H9 (cell line): ENCODE results near the gene SOX18. TPM values are rescaled to one million over a fixed set of nuclear protein-coding genes. Genes with fewer than 3 reads are reported as not detected.

ENCODE experiments used
- DNase-seq: peaks from one replicate; pipeline ENCODE4 v3.0.0-alpha.2; 2017
- H2AFZ ChIP-seq: one replicate; pipeline ENCODE4 v1.6.1; 2013; ENCODE audit warnings: mild to moderate bottlenecking, low read length, control low read depth, moderate library complexity
- H2AK5ac ChIP-seq: 2 replicates; pipeline ENCODE4 v1.6.1; 2013; ENCODE audit warnings: low read length, control low read depth, mixed read lengths; ENCODE audit not compliant: insufficient read length
- H2BK120ac ChIP-seq: one replicate; pipeline ENCODE4 v1.6.1; 2013; ENCODE audit warnings: low read depth, mild to moderate bottlenecking, low read length, control low read depth, inconsistent platforms; ENCODE audit not compliant: poor library complexity, severe bottlenecking
- H2BK12ac ChIP-seq: 2 replicates; pipeline ENCODE4 v1.6.1; 2013; ENCODE audit warnings: low read length, control low read depth, mixed read lengths, low read depth; ENCODE audit not compliant: insufficient read length
- H2BK15ac ChIP-seq: 2 replicates; pipeline ENCODE4 v1.6.1; 2013; ENCODE audit warnings: low read depth, low read length, control low read depth
- H2BK20ac ChIP-seq: one replicate; pipeline ENCODE4 v1.6.1; 2013; ENCODE audit warnings: low read depth, mild to moderate bottlenecking, low read length, control low read depth, inconsistent platforms; ENCODE audit not compliant: poor library complexity, severe bottlenecking
- H2BK5ac ChIP-seq: 2 replicates; pipeline ENCODE4 v1.6.1; 2013; ENCODE audit warnings: low read length, control low read depth, mixed read lengths; ENCODE audit not compliant: insufficient read length
- H3K14ac ChIP-seq: 2 replicates; pipeline ENCODE4 v1.6.1; 2013; ENCODE audit warnings: low read length, control low read depth; ENCODE audit not compliant: insufficient read depth
- H3K18ac ChIP-seq: 2 replicates; pipeline ENCODE4 v1.6.1; 2013; ENCODE audit warnings: low read depth, mild to moderate bottlenecking, mixed read lengths, low read length, control low read depth; ENCODE audit not compliant: insufficient read length
- H3K23ac ChIP-seq: 2 replicates; pipeline ENCODE4 v1.6.1; 2013; ENCODE audit warnings: low read length, control low read depth, mixed read lengths, low read depth; ENCODE audit not compliant: insufficient read length
- H3K23me2 ChIP-seq: 2 replicates; pipeline ENCODE4 v1.6.1; 2013; ENCODE audit warnings: low read depth, mild to moderate bottlenecking, mixed read lengths, low read length, control low read depth; ENCODE audit not compliant: insufficient read length, poor library complexity, severe bottlenecking
- H3K27ac ChIP-seq: 2 replicates; pipeline ENCODE4 v1.5.1; 2013; ENCODE audit warnings: low read length, control low read depth, mixed read lengths, low read depth; ENCODE audit not compliant: insufficient read length
- H3K27me3 ChIP-seq: 2 replicates; pipeline ENCODE4 v1.6.1; 2013; ENCODE audit warnings: low read length, control low read depth, inconsistent platforms; ENCODE audit not compliant: insufficient read depth
- H3K4ac ChIP-seq: 2 replicates; pipeline ENCODE4 v1.6.1; 2013; ENCODE audit warnings: low read depth, mild to moderate bottlenecking, control low read depth, inconsistent platforms, low read length, moderate library complexity
- H3K4me1 ChIP-seq: 2 replicates; pipeline ENCODE4 v1.6.1; 2013; ENCODE audit warnings: low read length, control low read depth, inconsistent platforms; ENCODE audit not compliant: insufficient read depth
- H3K4me2 ChIP-seq: 2 replicates; pipeline ENCODE4 v1.6.1; 2013; ENCODE audit warnings: low read length, control low read depth, mixed read lengths; ENCODE audit not compliant: insufficient read length, insufficient read depth
- H3K56ac ChIP-seq: 2 replicates; pipeline ENCODE4 v1.6.1; 2013; ENCODE audit warnings: low read depth, mild to moderate bottlenecking, mixed read lengths, low read length, control low read depth; ENCODE audit not compliant: insufficient read length
- H3K79me1 ChIP-seq: 2 replicates; pipeline ENCODE4 v1.6.1; 2013; ENCODE audit warnings: low read depth, mild to moderate bottlenecking, moderate library complexity, low read length, control low read depth, inconsistent platforms; ENCODE audit not compliant: insufficient read depth, poor library complexity, severe bottlenecking
- H3K79me2 ChIP-seq: 2 replicates; pipeline ENCODE4 v1.6.1; 2013; ENCODE audit warnings: low read length, control low read depth, inconsistent platforms; ENCODE audit not compliant: insufficient read depth
- H3K9ac ChIP-seq: 2 replicates; pipeline ENCODE4 v1.6.1; 2013; ENCODE audit warnings: low read length, control low read depth, mixed read lengths; ENCODE audit not compliant: insufficient read length; ENCODE audit errors: extremely low read depth
- H3K9me3 ChIP-seq: one replicate; pipeline ENCODE4 v1.6.1; 2013; ENCODE audit warnings: low read depth, low read length, inconsistent platforms; ENCODE audit not compliant: control insufficient read depth
- H3T11ph ChIP-seq: one replicate; pipeline ENCODE4 v1.6.1; 2013; ENCODE audit warnings: mild to moderate bottlenecking, low read length, control low read depth, inconsistent platforms
- H4K20me1 ChIP-seq: one replicate; pipeline ENCODE4 v1.6.1; 2013; ENCODE audit not compliant: control insufficient read depth, insufficient read length, insufficient read depth
- H4K5ac ChIP-seq: 2 replicates; pipeline ENCODE4 v1.6.1; 2013; ENCODE audit warnings: low read depth, mild to moderate bottlenecking, mixed read lengths, low read length, control low read depth; ENCODE audit not compliant: insufficient read length
- H4K8ac ChIP-seq: replicated peaks from 2 replicates; pipeline ENCODE4 v1.6.1; 2013; ENCODE audit warnings: low read length, control low read depth, mixed read lengths, low read depth; ENCODE audit not compliant: insufficient read length
- H4K91ac ChIP-seq: 2 replicates; pipeline ENCODE4 v1.6.1; 2013; ENCODE audit warnings: low read depth, mild to moderate bottlenecking, moderate library complexity, mixed read lengths, low read length, control low read depth; ENCODE audit not compliant: insufficient read length
- H3K27ac Mint-ChIP-seq, 3 experiments: 2 replicates in 2 of 3; 3 replicates in 1 of 3; pipeline ENCODE4 v1.8.0; 2020 to 2021; ENCODE audit warnings: mixed read lengths in 3 of 3, mild to moderate bottlenecking in 1 of 3, moderate library complexity in 1 of 3
- H3K27me3 Mint-ChIP-seq: 2 replicates; pipeline ENCODE4 v1.8.0; 2021; ENCODE audit warnings: low read depth, mild to moderate bottlenecking, moderate library complexity, mixed read lengths
- H3K36me3 Mint-ChIP-seq, 3 experiments: 2 replicates in 2 of 3; 3 replicates in 1 of 3; pipeline ENCODE4 v1.8.0; 2020 to 2021; ENCODE audit warnings: low read depth in 3 of 3, mixed read lengths in 3 of 3; ENCODE audit not compliant: insufficient read depth in 1 of 3
- H3K4me1 Mint-ChIP-seq, 2 experiments: 2 replicates each; pipeline ENCODE4 v1.8.0; 2020; ENCODE audit warnings: mixed read lengths in 2 of 2
- H3K4me3 Mint-ChIP-seq, 2 experiments: 2 replicates in 1 of 2; 3 replicates in 1 of 2; pipeline ENCODE4 v1.8.0; 2020 to 2021; ENCODE audit warnings: mild to moderate bottlenecking in 2 of 2, mixed read lengths in 2 of 2, moderate library complexity in 1 of 2
- H3K9me3 Mint-ChIP-seq, 2 experiments: 2 replicates in 1 of 2; 3 replicates in 1 of 2; pipeline ENCODE4 v1.8.0; 2020; ENCODE audit warnings: mild to moderate bottlenecking in 2 of 2, mixed read lengths in 2 of 2, moderate library complexity in 1 of 2
- CTCF ChIP-seq: fragments of 200-600 bp; sonication (generic); conservative IDR thresholded peaks from 3 replicates; pipeline ENCODE4 v1.8.0; 2021; ENCODE audit warnings: antibody characterized with exemption, mild to moderate bottlenecking
- WGBS: extraction: QIAGEN DNeasy Blood & Tissue Kit; methylation state at CpG from one replicate; pipeline ENCODE4 v1.1.7; 2013; ENCODE audit warnings: missing lambda C conversion rate, low lambda C conversion rate, mixed read lengths; ENCODE audit not compliant: insufficient read length; ENCODE audit errors: extremely low coverage; 5-methylcytosine and 5-hydroxymethylcytosine counted together
- total RNA-seq: library from RNA; stranded (reverse); gene quantifications from 2 replicates; pipeline ENCODE4 v1.2.1, GENCODE V29; 2021

The SOX18 gene
- total RNA-seq, 1 experiment from 2014 or later, result 2.0 TPM

GRCh38 chr20:64064145-64064698 lies 14.8 kb upstream of the SOX18 start:
- Mint-ChIP-seq H3K9me3 (no peaks in the 10 kb centered on the region), H3K27me3 (peaks cover 6% of the 10 kb centered on the region), H3K4me1 (peaks cover 28 to 42% of the 10 kb centered on the region in 2 experiments), H3K36me3 (peaks cover 0 to 3% (median 0%) of the 10 kb centered on the region in 3 experiments; a peak in 2 of 7 replicates), H3K27ac (no peak overlapping the region), H3K4me3 (peak overlapping the region; percentile 77 to 84)
- Histone ChIP-seq H3K4me2 (peak overlapping the region; percentile 46), H3K23me2 (peaks cover 6% of the 10 kb centered on the region), H4K8ac (no peak overlapping the region), H2BK15ac (no peak overlapping the region), H3K4ac (no peak overlapping the region), H4K91ac (no peak overlapping the region), H3K79me2 (no peaks in the 10 kb centered on the region), H2BK12ac (no peak overlapping the region), H2AFZ (no peak overlapping the region), H3K9me3 (no peaks in the 10 kb centered on the region), H3K27me3 (no peaks in the 10 kb centered on the region), H3K79me1 (no peaks in the 10 kb centered on the region), H4K20me1 (no peaks in the 10 kb centered on the region), H3K14ac (no peak overlapping the region; the same call in 1 of the 2 replicates), H2AK5ac (no peak overlapping the region), H3K9ac (no peak overlapping the region), H3K27ac (no peak overlapping the region), H3K23ac (no peak overlapping the region), H2BK120ac (no peak overlapping the region), H2BK20ac (no peak overlapping the region), H3K4me1 (peaks cover 1% of the 10 kb centered on the region; the same call in 1 of the 2 replicates), H3K18ac (no peak overlapping the region), H4K5ac (no peak overlapping the region), H2BK5ac (no peak overlapping the region), H3T11ph (no peak overlapping the region), H3K56ac (no peak overlapping the region)
- no CpG with 5 or more reads among the region's 12 CpGs for WGBS
- no peak for TF ChIP-seq CTCF
- DNase-seq, result no peak
